CD4-positive, alpha-beta T cell (primary cell): ENCODE results near the gene PGC. TPM values are rescaled to one million over a fixed set of nuclear protein-coding genes. Genes with fewer than 3 reads are reported as not detected.

ENCODE experiments used
- ATAC-seq: fragments of 200-7000 bp; cut with Tn5 transposase; one replicate; pipeline ENCODE4 v1.10.0; 2022; ENCODE audit warnings: mild to moderate bottlenecking; ENCODE audit not compliant: poor library complexity
- CTCF ChIA-PET: fragments of 350-600 bp; sonication (Branson Sonifier 250); formaldehyde crosslinking; loops from one replicate; lab custom pipeline; 2021; ENCODE audit warnings: antibody characterized with exemption, inconsistent platforms; lab: Charles Lee
- POLR2A ChIA-PET: fragments of 350-600 bp; sonication (Branson Sonifier 250); formaldehyde crosslinking; loops from one replicate; lab custom pipeline; 2021; ENCODE audit warnings: antibody characterized with exemption, inconsistent platforms; lab: Charles Lee
- DNase-seq, 14 experiments: peaks; one replicate each; pipeline ENCODE4 v3.0.0-alpha.2; 2013 to 2020; ENCODE audit warnings: mixed read lengths in 2 of 14
- H3K27ac ChIP-seq, 2 donors: one replicate each; pipeline versions ENCODE4 v1.5.1 to v1.7.0; 2013; ENCODE audit warnings: low read length in 2 of 2, low read depth in 1 of 2, mild to moderate bottlenecking in 1 of 2
- H3K27me3 ChIP-seq, 2 experiments: 1 replicate in 1 of 2; 2 replicates in 1 of 2; pipeline versions ENCODE4 v1.6.1 to v1.7.0; 2013; ENCODE audit warnings: low read length in 2 of 2, control low read depth in 1 of 2, mild to moderate bottlenecking in 1 of 2, moderate library complexity in 1 of 2; ENCODE audit not compliant: insufficient read depth in 2 of 2, control insufficient read depth in 1 of 2
- H3K36me3 ChIP-seq: one replicate; pipeline ENCODE4 v1.6.1; 2013; ENCODE audit warnings: low read length, control low read depth; ENCODE audit not compliant: insufficient read depth
- H3K4me1 ChIP-seq: one replicate; pipeline ENCODE4 v1.6.1; 2013; ENCODE audit warnings: low read length, control low read depth; ENCODE audit not compliant: insufficient read depth
- H3K4me3 ChIP-seq: one replicate; pipeline ENCODE4 v1.5.1; 2013; ENCODE audit warnings: mild to moderate bottlenecking, low read length, moderate library complexity
- H3K9me3 ChIP-seq, 2 experiments: 1 replicate in 1 of 2; 2 replicates in 1 of 2; pipeline versions ENCODE4 v1.6.1 to v1.7.0; 2013; ENCODE audit warnings: low read length in 2 of 2, mild to moderate bottlenecking in 2 of 2, control low read depth in 1 of 2, moderate library complexity in 1 of 2; ENCODE audit not compliant: control insufficient read depth in 1 of 2, insufficient read depth in 1 of 2
- H3K27ac Mint-ChIP-seq: one replicate; pipeline ENCODE4 v1.8.0; 2020; ENCODE audit warnings: mixed read lengths
- H3K27me3 Mint-ChIP-seq: one replicate; pipeline ENCODE4 v1.8.0; 2021; ENCODE audit warnings: mixed read lengths
- H3K36me3 Mint-ChIP-seq: one replicate; pipeline ENCODE4 v1.8.0; 2021; ENCODE audit warnings: low read depth, mixed read lengths
- H3K4me1 Mint-ChIP-seq: one replicate; pipeline ENCODE4 v1.8.0; 2021; ENCODE audit warnings: low read depth, mixed read lengths
- H3K4me3 Mint-ChIP-seq: one replicate; pipeline ENCODE4 v1.8.0; 2020; ENCODE audit warnings: mild to moderate bottlenecking, mixed read lengths
- H3K9me3 Mint-ChIP-seq: one replicate; pipeline ENCODE4 v1.8.0; 2020; ENCODE audit warnings: mixed read lengths
- CTCF ChIP-seq: fragments of 200-600 bp; IDR thresholded peaks from one replicate; pipeline ENCODE4 v1.8.0; 2022; ENCODE audit warnings: antibody characterized with exemption, mild to moderate bottlenecking
- intact Hi-C, 2 experiments: fragments of 100-400 bp; cut with DNase I in 1 of 2; cut with micrococcal nuclease in 1 of 2; formaldehyde crosslinking; loops; one replicate each; pipeline versions ENCODE4 v1.15.1 to v1.9.0; 2023 to 2025; cut with DNase I, micrococcal nuclease
- total RNA-seq, 174 experiments: library from RNA in 2 of 174; stranded (reverse) in 2 of 174; gene quantifications; one replicate each; pipeline ENCODE4 v1.2.3 and lab custom pipeline; 2021 to 2026

Gene PGC
- total RNA-seq, 2 experiments from 2014 or later, result not detected

GRCh38 chr6:41783106-41783780, 36.0 kb upstream of the PGC start:
- H3K27ac ChIP-seq, result no peak overlapping the region
- CTCF ChIA-PET, result interaction anchor here (2.5 kb wide), 1 partner anchor 261 kb away, joined by 5 read pairs; no protein-coding TSS in a partner anchor
- POLR2A ChIA-PET, result interaction anchor here (0.6 kb wide), 1 partner anchor 264 kb away, joined by 3 read pairs; no protein-coding TSS in a partner anchor
- peaks cover 12% of the 10 kb centered on the region for H3K36me3 Mint-ChIP-seq
- H3K4me1 Mint-ChIP-seq, result peaks cover 33% of the 10 kb centered on the region
- H3K9me3 Mint-ChIP-seq, result no peaks in the 10 kb centered on the region
- H3K27ac Mint-ChIP-seq, result no peak overlapping the region
- TF ChIP-seq CTCF, result no peak
- H3K9me3 ChIP-seq, result peaks cover 0 to 3% of the 10 kb centered on the region in 2 experiments
- peaks cover 39% of the 10 kb centered on the region for H3K4me1 ChIP-seq
- DNase-seq, result no peak
- H3K27me3 ChIP-seq, result peaks cover 7 to 8% of the 10 kb centered on the region in 2 experiments
- H3K4me3 Mint-ChIP-seq, result peak overlapping the region; percentile 48
- H3K4me3 ChIP-seq, result no peak overlapping the region
- no peaks in the 10 kb centered on the region for H3K36me3 ChIP-seq
- no peak for ATAC-seq
- peaks cover 11% of the 10 kb centered on the region for H3K27me3 Mint-ChIP-seq
- intact Hi-C loops, result loop anchor here (10.0 kb wide), 2 partner anchors 782 to 1112 kb away; partner anchors contain the start of gene UBR2 (in 1 of the 2)

- DNase-seq, result no peak
- no peak overlapping the region for H3K27ac ChIP-seq
- H3K4me3 ChIP-seq, result no peak overlapping the region
- POLR2A ChIA-PET, result interaction anchor here (1.1 kb wide), 1 partner anchor 269 kb away, joined by 3 read pairs; the partner anchor contains the start of gene TAF8
- ATAC-seq, result no peak
- H3K4me1 ChIP-seq, result peaks cover 33% of the 10 kb centered on the region
- intact Hi-C loops, result loop anchor here (2.0 to 10.0 kb wide), 3 partner anchors 385 to 1113 kb away; partner anchors contain the start of gene UBR2 (in 1 of the 2)
- peaks cover 10% of the 10 kb centered on the region for H3K36me3 ChIP-seq
- Mint-ChIP-seq H3K4me1 (peaks cover 25% of the 10 kb centered on the region), H3K36me3 (peaks cover 5% of the 10 kb centered on the region), H3K27ac (no peak overlapping the region), H3K4me3 (peak overlapping the region; percentile 82), H3K27me3 (peaks cover 11% of the 10 kb centered on the region), H3K9me3 (no peaks in the 10 kb centered on the region)
- TF ChIP-seq CTCF, result no peak
- H3K9me3 ChIP-seq, result peaks cover 0 to 3% of the 10 kb centered on the region in 2 experiments
- CTCF ChIA-PET, result interaction anchor here (0.7 to 2.5 kb wide), 3 partner anchors 140 to 387 kb away, joined by 3 to 8 read pairs (median 5); partner anchors contain the start of genes BYSL and MED20
- peaks cover 7 to 8% of the 10 kb centered on the region in 2 experiments for H3K27me3 ChIP-seq
These were observed 34.2 kb upstream of the PGC start for GRCh38 chr6:41781366-41781730.

GRCh38 chr6:41780551-41781365, 33.6 kb upstream of the PGC start, which contains the start of gene PRICKLE4:
Gene PRICKLE4 (plus strand): TSS chr6:41780782. CDS start chr6:41783474, 2,692 bp downstream.
- peak within 1 kb of the TSS; percentile 99 for H3K4me3 Mint-ChIP-seq
- H3K9me3 Mint-ChIP-seq, result no peaks in the 10 kb centered on the region
- peaks cover 25% of the 10 kb centered on the region for H3K4me1 Mint-ChIP-seq
- ChIA-PET CTCF (interaction anchor here (1.2 to 2.5 kb wide), 3 partner anchors 141 to 264 kb away, joined by 3 to 8 read pairs (median 5); partner anchors contain the start of genes BYSL and MED20), POLR2A (interaction anchor here (1.1 kb wide), 1 partner anchor 270 kb away, joined by 3 read pairs; the partner anchor contains the start of gene TAF8)
- Histone ChIP-seq H3K9me3 (peaks cover 0 to 3% of the 10 kb centered on the region in 2 experiments), H3K4me1 (peaks cover 28% of the 10 kb centered on the region), H3K36me3 (peaks cover 10% of the 10 kb centered on the region), H3K27me3 (peaks cover 7 to 8% of the 10 kb centered on the region in 2 experiments), H3K4me3 (peak within 1 kb of the TSS; percentile 75), H3K27ac (no peak within 1 kb of the TSS)
- ATAC-seq, result no peak
- DNase-seq, result peak in 1 of 14 experiments; percentile 37
- peaks cover 7% of the 10 kb centered on the region for H3K36me3 Mint-ChIP-seq
- no peak for TF ChIP-seq CTCF
- intact Hi-C loops, result loop anchor here (1.0 to 10.0 kb wide), 7 partner anchors 264 to 1114 kb away; partner anchors contain the start of gene UBR2 (in 1 of the 2)
- H3K27me3 Mint-ChIP-seq, result peaks cover 11% of the 10 kb centered on the region
- H3K27ac Mint-ChIP-seq, result peak within 1 kb of the TSS; percentile 68
